Activated T-cell treated with anti-CD3 and anti-CD28 coated beads, Interleukin-2, amount 50 U/mL, for 48 hours (primary cell): ENCODE data around the gene COBL.

ENCODE experiments used
- DNase-seq, 2 experiments: peaks; one replicate each; pipeline ENCODE4 v3.0.0-alpha.2; 2020

Gene COBL

DNA sequence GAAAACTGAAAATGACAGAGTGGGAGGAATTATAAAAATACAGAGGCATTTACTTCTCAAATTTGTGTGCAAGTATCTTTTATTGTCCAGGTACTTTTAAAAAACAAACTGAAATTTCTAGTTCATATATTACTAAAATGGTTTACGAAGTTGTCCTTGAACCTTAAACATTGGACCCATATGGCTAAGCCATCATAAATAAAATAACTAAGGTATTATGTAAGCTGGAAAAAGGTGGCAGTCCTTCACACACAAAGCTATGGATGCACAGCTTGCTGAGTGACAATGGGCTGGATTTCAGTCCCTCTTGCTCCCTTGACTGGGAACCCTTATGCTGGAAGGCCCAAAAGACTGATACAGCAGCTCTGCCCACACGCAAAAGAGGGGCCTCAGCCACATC, 66.1 kb downstream of the COBL start:
- DNase-seq: no peak

DNA sequence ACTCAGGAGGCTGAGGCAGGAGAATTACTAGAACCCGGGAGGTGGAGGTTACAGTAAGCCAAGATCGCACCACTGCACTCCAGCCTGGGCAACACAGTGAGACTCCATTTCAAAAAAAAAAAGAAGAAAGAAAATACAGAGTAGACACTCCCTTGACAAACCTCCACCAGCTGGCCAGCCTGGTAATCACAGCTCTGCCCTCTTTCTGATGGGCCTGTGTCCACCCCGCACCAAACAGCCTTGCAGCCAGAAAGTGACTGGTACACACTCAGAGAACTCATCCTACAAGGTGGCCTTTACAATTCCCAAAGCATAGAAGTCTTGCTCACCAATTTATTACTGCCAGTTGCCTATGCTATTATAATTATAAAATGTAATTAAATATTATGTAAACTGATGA, 66.6 kb downstream of the COBL start:
- no peak for DNase-seq

DNA sequence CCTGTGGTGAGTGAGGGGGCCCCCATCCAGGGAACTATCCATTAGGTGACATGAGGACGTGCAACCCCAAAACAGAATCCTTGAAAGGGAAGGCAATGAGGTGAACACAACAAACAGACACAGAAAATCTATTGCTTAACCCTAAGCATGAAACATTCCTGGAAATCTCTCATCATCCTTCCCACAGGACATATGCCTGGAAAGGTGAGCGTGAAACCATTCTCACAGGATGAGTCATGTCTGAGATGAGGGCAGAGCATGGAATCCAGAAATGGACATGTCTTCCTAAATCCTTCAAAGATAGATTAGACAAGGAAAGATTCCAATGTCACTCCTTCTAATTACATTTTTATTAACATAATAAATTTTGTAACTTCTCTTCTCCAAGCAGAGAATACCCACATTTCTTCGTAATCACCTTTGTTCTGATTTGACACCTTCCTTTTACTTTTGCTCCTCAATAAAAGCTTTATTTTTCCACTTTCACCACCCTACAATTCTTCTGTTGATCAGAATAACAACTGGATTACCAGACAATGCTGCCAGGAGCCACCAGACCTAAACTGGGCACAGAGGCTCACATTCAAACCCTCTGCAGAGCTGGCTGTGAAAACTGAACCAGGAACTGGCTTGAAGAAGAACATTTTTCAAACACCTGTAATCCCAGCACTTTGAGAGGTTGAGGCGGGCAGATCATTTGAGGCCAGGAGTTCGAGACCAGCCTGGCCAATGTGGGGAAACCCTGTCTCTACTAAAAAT, 67.2 kb downstream of the COBL start:
- DNase-seq: no peak

GRCh38 chr7:51246258-51247245, 70.1 kb downstream of the COBL start:
- DNase-seq: no peak

DNA sequence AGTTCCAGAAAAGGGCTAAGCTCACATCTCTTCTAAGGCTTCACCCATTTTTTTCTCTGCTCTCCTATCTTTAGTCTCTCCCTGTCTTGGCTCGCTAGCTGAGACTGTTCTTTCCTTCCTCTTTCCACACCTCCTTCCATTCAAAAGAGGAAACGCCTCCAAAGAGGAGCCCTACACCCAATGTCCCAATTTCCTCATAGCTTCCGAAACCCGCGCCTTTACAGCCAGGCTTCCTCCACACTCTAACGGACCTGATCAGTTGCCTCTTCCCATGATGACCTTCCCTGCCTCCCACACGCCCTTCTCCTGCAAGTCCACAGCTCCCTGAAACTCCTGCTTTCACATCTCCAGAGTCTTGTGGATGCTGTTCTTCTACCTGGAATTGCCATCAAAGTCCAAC, 71.7 kb downstream of the COBL start:
- DNase-seq: no peak

GRCh38 chr7:51244053-51244452, 72.6 kb downstream of the COBL start:
- DNase-seq: no peak

- DNase-seq: no peak
Observed at GRCh38 chr7:51243631-51244030, 73.0 kb downstream of the COBL start.

GRCh38 chr7:51242881-51243518, 73.6 kb downstream of the COBL start:
- DNase-seq: no peak

- no peak for DNase-seq
Observed at GRCh38 chr7:51242007-51242691, 74.5 kb downstream of the COBL start.

- DNase-seq: no peak
Observed at GRCh38 chr7:51240868-51241267, 75.7 kb downstream of the COBL start.

GRCh38 chr7:51239691-51240090, 76.9 kb downstream of the COBL start:
- DNase-seq: no peak

- DNase-seq: no peak
Observed at GRCh38 chr7:51238981-51239495, 77.6 kb downstream of the COBL start.

GRCh38 chr7:51237446-51238133, 79.0 kb downstream of the COBL start:
- DNase-seq: no peak

GRCh38 chr7:51236470-51237132, 80.0 kb downstream of the COBL start:
- DNase-seq: no peak

GRCh38 chr7:51235593-51236313, 80.9 kb downstream of the COBL start:
- no peak for DNase-seq

DNA sequence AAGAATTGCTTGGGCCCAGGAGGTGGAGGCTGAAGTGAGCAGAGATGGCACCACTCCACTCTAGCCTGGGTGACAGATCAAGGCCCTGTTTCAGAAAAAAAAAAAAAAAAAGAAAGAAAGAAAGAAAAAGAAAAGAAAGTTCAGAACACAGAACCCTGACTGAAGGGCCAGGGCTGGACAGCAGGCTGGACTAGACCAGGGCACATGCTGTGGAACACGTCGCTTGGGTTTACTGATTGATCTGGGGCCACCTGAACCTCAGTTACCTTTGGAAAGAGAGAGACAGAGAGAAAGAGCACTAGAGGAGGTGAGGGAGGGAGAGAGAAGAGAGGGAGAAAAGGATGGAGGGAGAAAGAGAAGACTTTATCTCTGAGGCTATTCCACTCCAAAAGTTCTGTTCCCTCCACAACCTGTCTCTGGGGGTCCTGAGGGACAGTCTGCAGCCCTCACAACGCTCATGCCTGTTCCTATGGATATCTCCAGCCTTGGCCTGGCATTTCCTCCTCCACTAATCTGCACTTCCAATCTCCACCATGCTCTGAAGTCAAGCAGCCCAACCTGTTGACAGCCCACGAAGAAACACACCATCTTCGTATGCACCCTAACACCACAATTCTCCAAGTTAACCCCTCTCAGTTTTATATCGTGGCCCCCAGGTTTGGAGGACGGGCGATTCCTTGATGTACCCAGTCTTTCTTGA, 81.8 kb downstream of the COBL start:
- no peak for DNase-seq

- DNase-seq: no peak
Observed at GRCh38 chr7:51234139-51234538, 82.5 kb downstream of the COBL start.

DNA sequence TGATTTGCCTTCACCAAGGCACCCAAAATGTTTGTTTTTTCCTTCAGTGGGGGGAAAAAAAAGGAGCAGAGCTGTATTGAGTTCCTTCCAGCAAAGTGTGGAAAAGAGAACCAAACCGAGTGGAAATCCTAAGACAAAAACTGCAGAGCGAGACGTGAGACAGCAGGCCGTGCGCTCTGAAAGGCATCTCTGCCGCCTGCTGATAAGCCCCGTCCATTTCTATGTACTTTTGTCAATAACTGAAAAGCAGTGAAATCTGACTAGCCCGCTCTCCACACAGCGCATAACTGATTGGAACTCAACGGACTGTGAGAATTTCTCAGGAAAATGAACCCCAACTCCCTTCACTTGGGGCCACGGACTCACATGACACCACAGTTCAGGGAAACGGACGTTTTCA, 83.2 kb downstream of the COBL start:
- DNase-seq: no peak

DNA sequence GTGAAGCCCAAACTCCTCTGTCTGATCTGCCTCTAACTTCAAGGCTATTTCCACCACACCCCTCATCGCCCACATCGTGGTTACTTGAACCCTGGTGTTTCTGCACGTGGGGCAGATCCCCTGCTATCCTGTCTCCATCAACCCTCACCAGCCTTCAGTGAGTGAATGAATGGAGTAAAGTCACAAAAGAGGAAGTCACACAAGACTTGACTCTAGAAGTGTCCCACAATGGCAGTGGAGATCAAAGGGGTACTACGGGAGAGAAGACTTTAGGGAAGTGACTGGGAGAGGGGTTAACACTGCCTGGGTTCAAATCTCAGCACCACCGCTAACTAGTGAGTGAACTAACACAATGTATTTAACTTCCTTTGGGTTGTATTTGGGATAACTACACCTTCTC, 85.9 kb downstream of the COBL start:
- no peak for DNase-seq

DNA sequence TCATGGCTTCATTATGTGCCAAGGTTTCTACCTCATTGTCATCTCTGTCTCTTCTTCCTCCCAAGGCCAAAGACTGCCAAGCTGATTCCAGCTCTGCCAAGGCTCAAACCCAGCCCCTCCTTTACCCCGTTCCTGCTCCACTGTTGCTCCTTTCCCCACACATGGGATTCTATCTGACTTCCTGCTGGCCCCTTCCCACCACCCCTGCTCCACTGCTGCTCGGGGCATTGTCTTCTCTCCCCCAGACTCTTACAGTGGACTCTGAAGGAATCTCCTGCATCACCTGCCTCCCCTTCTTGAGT, 86.3 kb downstream of the COBL start:
- no peak for DNase-seq
